HL-60 (cell line): Measurements from ENCODE around the gene STAM.

Source experiments
- DNase-seq, 2 experiments: peaks; one replicate each; pipeline ENCODE4 v3.0.0-alpha.2; 2010 to 2020; ENCODE audit warnings: low read depth in 1 of 2, low spot score in 1 of 2
- H3K27ac ChIP-seq: fragments of 250-450 bp; sonication (Bioruptor Pico); replicated peaks from 2 replicates; pipeline ENCODE4 v1.5.1; 2020; ENCODE audit warnings: mild to moderate bottlenecking, moderate library complexity
- H3K27me3 ChIP-seq: fragments of 250-450 bp; sonication (Bioruptor Pico); 2 replicates; pipeline ENCODE4 v1.5.1; 2021; ENCODE audit warnings: mild to moderate bottlenecking, moderate library complexity; ENCODE audit not compliant: insufficient read depth, poor library complexity, severe bottlenecking
- H3K4me3 ChIP-seq: replicated peaks from 2 replicates; pipeline ENCODE4 v1.5.1; 2011; ENCODE audit warnings: mild to moderate bottlenecking, control low read depth, low read length; ENCODE audit not compliant: insufficient read depth
- CTCF ChIP-seq: IDR thresholded peaks from one replicate; pipeline ENCODE4 v1.5.1; 2011; ENCODE audit warnings: low read length, control low read depth, inconsistent platforms; ENCODE audit not compliant: insufficient read depth
- GABPA ChIP-seq: IDR thresholded peaks from 2 replicates; pipeline ENCODE4 v1.6.1; 2012; ENCODE audit warnings: low read depth
- POLR2AphosphoS5 ChIP-seq: IDR thresholded peaks from 2 replicates; pipeline ENCODE4 v1.6.1; 2012; ENCODE audit warnings: low read depth
- SPI1 ChIP-seq: IDR thresholded peaks from 2 replicates; pipeline ENCODE4 v1.6.1; 2012; ENCODE audit warnings: low read depth, mild to moderate bottlenecking, borderline replicate concordance
- TF ChIP-seq, protein P1 (sequence below): IDR thresholded peaks from 2 replicates; pipeline ENCODE4 v1.6.1; 2012; ENCODE audit warnings: low read depth; ENCODE audit not compliant: insufficient replicate concordance

The STAM gene

DNA sequence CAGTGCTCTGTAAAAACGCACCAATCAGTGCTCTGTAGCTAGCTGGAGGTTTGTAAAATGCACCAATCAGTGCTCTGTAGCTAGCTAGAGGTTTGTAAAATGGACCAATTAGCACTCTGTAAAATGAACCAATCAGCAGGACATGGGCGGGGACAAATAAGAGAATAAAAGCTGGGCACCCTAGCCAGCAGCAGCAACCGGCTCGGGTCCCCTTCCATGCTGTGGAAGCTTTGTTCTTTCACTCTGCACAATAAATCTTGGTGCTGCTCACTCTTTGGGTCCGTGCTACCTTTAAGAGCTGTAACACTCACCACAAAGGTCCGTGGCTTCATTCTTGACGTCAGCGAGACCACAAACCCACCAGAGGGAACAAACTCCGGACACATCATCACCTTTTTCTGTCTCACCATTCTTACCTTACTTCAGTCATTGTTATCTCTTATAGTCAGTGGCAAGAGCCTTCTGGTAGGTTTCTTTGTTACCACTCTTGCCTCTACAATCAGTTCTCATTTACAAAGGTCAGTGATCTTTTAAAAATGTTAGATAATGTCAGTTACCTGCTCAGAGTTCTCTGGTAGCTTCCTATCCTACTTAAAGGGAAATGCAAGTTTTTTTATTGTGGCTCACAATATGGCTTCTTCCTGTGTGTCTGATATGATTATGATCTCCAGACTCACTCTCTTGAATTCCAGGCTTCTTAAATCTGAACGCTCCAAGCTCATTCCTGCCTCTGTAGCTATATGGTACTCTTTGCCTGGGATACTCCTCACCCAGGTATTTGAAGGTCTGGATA lies 4.5 kb downstream of the STAM start:
- Histone ChIP-seq H3K4me3 (no peak overlapping the region), H3K27ac (no peak overlapping the region), H3K27me3 (no peaks in the 10 kb centered on the region)
- no peak for DNase-seq
- TF ChIP-seq SPI1 (no peak), CTCF (no peak), GABPA (no peak), POLR2AphosphoS5 (no peak)
- TF ChIP-seq, protein P1, sequence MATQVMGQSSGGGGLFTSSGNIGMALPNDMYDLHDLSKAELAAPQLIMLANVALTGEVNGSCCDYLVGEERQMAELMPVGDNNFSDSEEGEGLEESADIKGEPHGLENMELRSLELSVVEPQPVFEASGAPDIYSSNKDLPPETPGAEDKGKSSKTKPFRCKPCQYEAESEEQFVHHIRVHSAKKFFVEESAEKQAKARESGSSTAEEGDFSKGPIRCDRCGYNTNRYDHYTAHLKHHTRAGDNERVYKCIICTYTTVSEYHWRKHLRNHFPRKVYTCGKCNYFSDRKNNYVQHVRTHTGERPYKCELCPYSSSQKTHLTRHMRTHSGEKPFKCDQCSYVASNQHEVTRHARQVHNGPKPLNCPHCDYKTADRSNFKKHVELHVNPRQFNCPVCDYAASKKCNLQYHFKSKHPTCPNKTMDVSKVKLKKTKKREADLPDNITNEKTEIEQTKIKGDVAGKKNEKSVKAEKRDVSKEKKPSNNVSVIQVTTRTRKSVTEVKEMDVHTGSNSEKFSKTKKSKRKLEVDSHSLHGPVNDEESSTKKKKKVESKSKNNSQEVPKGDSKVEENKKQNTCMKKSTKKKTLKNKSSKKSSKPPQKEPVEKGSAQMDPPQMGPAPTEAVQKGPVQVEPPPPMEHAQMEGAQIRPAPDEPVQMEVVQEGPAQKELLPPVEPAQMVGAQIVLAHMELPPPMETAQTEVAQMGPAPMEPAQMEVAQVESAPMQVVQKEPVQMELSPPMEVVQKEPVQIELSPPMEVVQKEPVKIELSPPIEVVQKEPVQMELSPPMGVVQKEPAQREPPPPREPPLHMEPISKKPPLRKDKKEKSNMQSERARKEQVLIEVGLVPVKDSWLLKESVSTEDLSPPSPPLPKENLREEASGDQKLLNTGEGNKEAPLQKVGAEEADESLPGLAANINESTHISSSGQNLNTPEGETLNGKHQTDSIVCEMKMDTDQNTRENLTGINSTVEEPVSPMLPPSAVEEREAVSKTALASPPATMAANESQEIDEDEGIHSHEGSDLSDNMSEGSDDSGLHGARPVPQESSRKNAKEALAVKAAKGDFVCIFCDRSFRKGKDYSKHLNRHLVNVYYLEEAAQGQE = no peak

- Histone ChIP-seq H3K27me3 (no peaks in the 10 kb centered on the region), H3K27ac (no peak overlapping the region), H3K4me3 (no peak overlapping the region)
- TF ChIP-seq SPI1 = no peak
- TF ChIP-seq, protein P1 = no peak
- DNase-seq = no peak
These were observed 5.1 kb downstream of the STAM start for GRCh38 chr10:17649052-17649451.

- Histone ChIP-seq H3K4me3 (no peak overlapping the region), H3K27me3 (no peaks in the 10 kb centered on the region), H3K27ac (no peak overlapping the region)
- DNase-seq = no peak
- no peak for TF ChIP-seq SPI1
- no peak for TF ChIP-seq CTCF
These were observed 5.9 kb downstream of the STAM start for GRCh38 chr10:17649836-17650235.

DNA sequence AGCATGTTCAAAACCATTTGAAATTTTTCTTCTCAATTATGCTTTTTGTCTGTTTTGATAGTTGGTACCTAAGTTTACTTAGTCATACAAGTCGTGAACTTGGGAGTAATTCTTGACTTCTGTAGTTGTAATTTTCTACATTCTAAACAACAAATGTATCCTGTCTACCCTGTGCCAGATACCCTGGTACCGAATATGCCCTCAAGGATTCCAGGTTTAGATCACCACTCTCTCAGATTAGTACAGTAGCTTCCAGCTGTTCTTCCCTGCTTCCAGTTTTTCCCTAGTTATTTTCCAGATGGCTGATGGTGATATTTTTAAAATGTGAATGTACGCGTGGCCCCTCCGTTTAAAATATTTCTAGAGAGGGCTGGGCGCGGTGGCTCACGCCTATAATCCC lies 6.5 kb downstream of the STAM start:
- TF ChIP-seq GABPA (no peak), POLR2AphosphoS5 (no peak), CTCF (no peak), SPI1 (no peak)
- TF ChIP-seq, protein P1 = no peak
- Histone ChIP-seq H3K4me3 (no peak overlapping the region), H3K27me3 (no peaks in the 10 kb centered on the region), H3K27ac (no peak overlapping the region)
- DNase-seq = no peak
